Astrocyte of the spinal cord (primary cell): ENCODE measurements around the gene REEP3.

Experiments used
- DNase-seq: peaks from one replicate; pipeline ENCODE4 v3.0.0; 2011; ENCODE audit warnings: low read depth, low spot score
- H3K4me3 ChIP-seq: 2 replicates; pipeline ENCODE4 v1.5.1; 2011; ENCODE audit warnings: low read depth, mild to moderate bottlenecking, low read length, moderate library complexity
- CTCF ChIP-seq: IDR thresholded peaks from 2 replicates; pipeline ENCODE4 v1.5.1; 2012; ENCODE audit warnings: low read depth, mild to moderate bottlenecking, low read length, inconsistent platforms
- in situ Hi-C: cut with HindIII; loops from 2 replicates; pipeline ENCODE4 v1.10.0; 2017; ENCODE audit warnings: low sequenced_read_pairs

The REEP3 gene

DNA sequence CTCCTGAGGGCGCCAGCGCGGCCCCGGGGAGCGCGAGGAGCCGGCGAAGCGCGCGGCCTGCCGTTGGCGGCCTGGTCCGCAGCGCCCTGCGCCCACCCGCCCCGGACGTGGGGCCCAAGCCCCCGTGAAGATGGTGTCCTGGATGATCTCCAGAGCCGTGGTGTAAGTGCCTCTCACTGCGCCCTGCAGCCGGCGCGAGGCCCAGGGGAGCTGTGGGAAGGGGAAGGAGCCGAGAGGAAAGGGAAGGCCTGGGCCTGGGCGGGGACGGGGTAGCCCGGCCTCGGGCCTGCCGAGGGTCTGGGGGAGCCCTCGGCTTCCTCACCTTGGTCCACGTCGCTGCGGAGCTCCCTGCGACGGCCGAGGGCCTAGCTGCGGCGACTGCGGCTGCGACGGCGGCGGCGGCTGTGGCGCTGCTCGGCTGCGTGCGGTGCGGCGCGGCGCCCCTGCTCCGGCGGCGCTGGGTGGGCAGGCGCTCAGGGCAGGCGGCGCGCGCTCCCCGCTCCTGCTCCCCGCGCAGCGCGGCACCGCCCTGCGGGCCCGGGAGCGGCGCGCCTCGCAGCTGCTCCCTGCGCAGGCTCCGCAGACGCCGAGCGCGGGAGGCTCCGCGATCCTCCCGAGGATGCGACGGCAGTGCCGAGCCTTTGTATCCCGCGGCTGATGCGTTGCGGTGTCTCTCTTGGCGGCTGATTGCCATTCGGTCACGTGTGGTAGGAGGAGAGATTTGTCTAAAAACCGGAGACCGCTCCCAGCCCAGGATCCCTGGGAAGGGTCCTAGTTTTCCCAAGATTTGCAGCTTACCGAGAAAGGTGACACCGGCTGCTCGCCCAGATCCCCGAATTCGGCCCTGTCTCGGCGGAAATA lies 445 bp downstream of the REEP3 start:
- DNase-seq, result peak; percentile 77
- in situ Hi-C loops, result no loop called here
- TF ChIP-seq CTCF, result no peak
- H3K4me3 ChIP-seq, result peak overlapping the region; percentile 84

DNA sequence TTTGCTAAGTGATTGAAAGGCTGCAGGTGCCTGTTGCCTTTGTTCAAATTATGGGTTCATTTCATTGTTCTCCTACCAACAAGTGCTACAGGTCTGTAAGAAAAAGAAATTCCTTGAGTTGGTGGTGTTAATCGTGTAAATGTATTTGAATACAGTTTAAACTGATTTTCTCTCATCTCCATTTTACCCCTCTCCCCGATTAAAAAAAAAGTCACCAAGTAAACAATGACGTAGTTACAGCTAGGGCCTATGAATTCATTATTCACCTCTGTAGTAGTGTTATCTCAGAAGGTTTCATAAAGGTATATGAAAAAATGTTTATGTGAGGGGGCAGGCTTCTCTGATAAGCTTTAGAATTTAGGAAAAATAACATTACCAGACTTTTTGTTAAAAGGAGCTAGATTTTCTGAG lies 1.1 kb downstream of the REEP3 start:
- TF ChIP-seq CTCF, result no peak
- in situ Hi-C loops, result no loop called here
- peak; percentile 53 for DNase-seq
- peak overlapping the region; percentile 84 for H3K4me3 ChIP-seq

DNA sequence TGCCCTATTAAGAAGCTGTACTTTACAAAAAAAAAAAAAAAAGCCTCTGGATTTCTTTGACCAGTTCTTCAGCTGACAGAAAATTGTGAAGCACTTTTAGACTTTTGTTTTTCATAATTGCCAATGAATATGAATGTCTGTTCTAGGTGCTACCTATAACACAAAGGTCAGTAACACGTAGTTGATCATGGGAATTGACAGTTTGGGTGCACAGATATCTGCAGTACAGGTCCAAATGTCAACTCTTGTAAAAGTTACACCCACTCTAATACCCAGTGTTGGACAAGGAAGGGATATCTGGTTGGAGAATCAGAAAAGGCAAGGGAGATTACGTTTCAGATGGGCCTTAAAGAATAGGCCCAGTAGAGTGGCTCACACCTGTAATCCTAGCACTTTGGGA lies 1.8 kb downstream of the REEP3 start:
- in situ Hi-C loops, result no loop called here

DNA sequence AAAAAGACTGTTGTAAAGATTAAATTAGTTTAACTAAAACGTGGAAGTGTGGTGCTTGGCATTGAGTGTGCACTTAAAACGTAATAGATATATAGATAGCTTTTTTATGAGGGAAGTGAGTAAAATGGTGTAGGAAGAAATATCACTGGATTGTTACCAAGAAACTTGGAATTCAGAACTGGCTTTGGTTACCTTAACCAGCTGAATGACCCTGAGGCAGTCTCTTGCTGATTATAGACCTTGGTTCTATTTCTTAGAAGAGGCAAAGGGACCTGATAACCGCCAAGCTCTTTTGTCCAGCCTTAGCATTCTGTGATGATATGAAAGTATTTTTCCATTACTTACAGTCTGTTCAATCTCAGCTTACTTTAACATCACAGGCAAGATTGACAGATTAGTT lies 3.8 kb downstream of the REEP3 start:
- in situ Hi-C loops, result no loop called here
- no peak for TF ChIP-seq CTCF

More for the DNA sequence above, 1.8 kb downstream of the REEP3 start:
- no peak for DNase-seq
- peak overlapping the region; percentile 84 for H3K4me3 ChIP-seq
- TF ChIP-seq CTCF, result no peak

GRCh38 chr10:63527401-63527800 lies 6.2 kb downstream of the REEP3 start:
- in situ Hi-C loops, result no loop called here
- DNase-seq, result no peak
- H3K4me3 ChIP-seq, result no peak overlapping the region
- TF ChIP-seq CTCF, result no peak

More for the DNA sequence above, 3.8 kb downstream of the REEP3 start:
- no peak for DNase-seq
- H3K4me3 ChIP-seq, result no peak overlapping the region

GRCh38 chr10:63528084-63528744 lies 7.0 kb downstream of the REEP3 start:
- DNase-seq, result no peak
- TF ChIP-seq CTCF, result no peak
- H3K4me3 ChIP-seq, result no peak overlapping the region
- in situ Hi-C loops, result no loop called here
